Measurements from ENCODE around the gene SYNE1. TPM values are rescaled to one million over a fixed set of nuclear protein-coding genes. Genes with fewer than 3 reads are reported as not detected.
"Not testable (repeated sequence)": the region's sequence is repeated elsewhere in the genome, so short reads cannot be mapped to it uniquely, and the experiment has no call there.

SYNE1 gene
- total RNA-seq, 2 experiments from 2014 or later, result 17.7 to 24.0 TPM

- no peaks in the 10 kb centered on the region for H3K36me3 Mint-ChIP-seq (ENCODE audit: low read depth)
- DNase-seq, result no peak
- no peak overlapping the region for H3K4me3 Mint-ChIP-seq
- intact Hi-C loops (cut with micrococcal nuclease), result no loop called here
- CTCF ChIA-PET, result no interaction called here
- H3K27ac Mint-ChIP-seq, result no peak overlapping the region
- no peaks in the 10 kb centered on the region for H3K27me3 Mint-ChIP-seq (ENCODE audit: low read depth)
- H3K4me1 Mint-ChIP-seq (ENCODE audit: low read depth), result no peaks in the 10 kb centered on the region
- peaks cover 1% of the 10 kb centered on the region for H3K9me3 Mint-ChIP-seq
Measured at GRCh38 chr6:152087701-152088100, 549.5 kb downstream of the SYNE1 start.

- DNase-seq, result no peak
- Mint-ChIP-seq H3K27ac (no peak overlapping the region), H3K4me3 (no peak overlapping the region), H3K9me3 (peaks cover 3% of the 10 kb centered on the region), H3K27me3 (ENCODE audit: low read depth) (no peaks in the 10 kb centered on the region), H3K36me3 (ENCODE audit: low read depth) (no peaks in the 10 kb centered on the region), H3K4me1 (ENCODE audit: low read depth) (no peaks in the 10 kb centered on the region)
- intact Hi-C loops (cut with micrococcal nuclease), result no loop called here
- CTCF ChIA-PET, result no interaction called here
Measured at GRCh38 chr6:152087096-152087495, 550.1 kb downstream of the SYNE1 start.

GRCh38 chr6:152086223-152086873 lies 550.8 kb downstream of the SYNE1 start:
- peaks cover 3% of the 10 kb centered on the region for H3K9me3 Mint-ChIP-seq
- H3K36me3 Mint-ChIP-seq (ENCODE audit: low read depth), result no peaks in the 10 kb centered on the region
- no peak overlapping the region for H3K4me3 Mint-ChIP-seq
- H3K27ac Mint-ChIP-seq, result no peak overlapping the region
- no peaks in the 10 kb centered on the region for H3K27me3 Mint-ChIP-seq (ENCODE audit: low read depth)
- intact Hi-C loops (cut with micrococcal nuclease), result no loop called here
- H3K4me1 Mint-ChIP-seq (ENCODE audit: low read depth), result no peaks in the 10 kb centered on the region
- no peak for DNase-seq
- CTCF ChIA-PET, result no interaction called here

- no peaks in the 10 kb centered on the region for H3K36me3 Mint-ChIP-seq (ENCODE audit: low read depth)
- peaks cover 3% of the 10 kb centered on the region for H3K9me3 Mint-ChIP-seq
- DNase-seq, result no peak
- CTCF ChIA-PET, result no interaction called here
- intact Hi-C loops (cut with micrococcal nuclease), result no loop called here
- H3K4me1 Mint-ChIP-seq (ENCODE audit: low read depth), result no peaks in the 10 kb centered on the region
- H3K4me3 Mint-ChIP-seq, result no peak overlapping the region
- H3K27ac Mint-ChIP-seq, result no peak overlapping the region
- no peaks in the 10 kb centered on the region for H3K27me3 Mint-ChIP-seq (ENCODE audit: low read depth)
Measured at GRCh38 chr6:152085451-152085921, 551.7 kb downstream of the SYNE1 start.

- Mint-ChIP-seq H3K4me1 (ENCODE audit: low read depth) (no peaks in the 10 kb centered on the region), H3K9me3 (peaks cover 9% of the 10 kb centered on the region), H3K27ac (no peak overlapping the region), H3K27me3 (ENCODE audit: low read depth) (peaks cover 4% of the 10 kb centered on the region), H3K4me3 (no peak overlapping the region), H3K36me3 (ENCODE audit: low read depth) (peaks cover 10% of the 10 kb centered on the region)
- intact Hi-C loops (cut with micrococcal nuclease), result no loop called here
- no peak for DNase-seq
- CTCF ChIA-PET, result no interaction called here
Measured at GRCh38 chr6:152078804-152079203, 558.4 kb downstream of the SYNE1 start.

GRCh38 chr6:152078001-152078400 lies 559.2 kb downstream of the SYNE1 start:
- CTCF ChIA-PET, result no interaction called here
- Mint-ChIP-seq H3K27ac (no peak overlapping the region), H3K9me3 (peaks cover 9% of the 10 kb centered on the region), H3K4me1 (ENCODE audit: low read depth) (no peaks in the 10 kb centered on the region), H3K36me3 (ENCODE audit: low read depth) (peaks cover 10% of the 10 kb centered on the region), H3K27me3 (ENCODE audit: low read depth) (peaks cover 4% of the 10 kb centered on the region), H3K4me3 (no peak overlapping the region)
- DNase-seq, result no peak
- intact Hi-C loops (cut with micrococcal nuclease), result no loop called here

GRCh38 chr6:152076242-152076641 lies 560.9 kb downstream of the SYNE1 start:
- intact Hi-C loops (cut with micrococcal nuclease); CTCF ChIA-PET; H3K27ac Mint-ChIP-seq; H3K27me3 Mint-ChIP-seq (ENCODE audit: low read depth); H3K4me3 Mint-ChIP-seq; DNase-seq; H3K9me3 Mint-ChIP-seq; H3K36me3 Mint-ChIP-seq (ENCODE audit: low read depth); H3K4me1 Mint-ChIP-seq (ENCODE audit: low read depth): not testable (repeated sequence)

GRCh38 chr6:152071843-152072242 lies 565.3 kb downstream of the SYNE1 start:
- Mint-ChIP-seq H3K4me3 (no peak overlapping the region), H3K9me3 (peaks cover 6% of the 10 kb centered on the region), H3K4me1 (ENCODE audit: low read depth) (no peaks in the 10 kb centered on the region), H3K27me3 (ENCODE audit: low read depth) (no peaks in the 10 kb centered on the region), H3K27ac (no peak overlapping the region), H3K36me3 (ENCODE audit: low read depth) (peaks cover 8% of the 10 kb centered on the region)
- DNase-seq, result no peak
- CTCF ChIA-PET, result no interaction called here
- intact Hi-C loops (cut with micrococcal nuclease), result no loop called here

Other genes with a start within 250 kb of the SYNE1 start
- not detected for gene MYCT1, start 60.5 kb upstream of the SYNE1 start, total RNA-seq
- not detected for gene VIP, start 113.4 kb upstream of the SYNE1 start, total RNA-seq